GM04504 (cell line): ENCODE data around the gene KRTAP21-1.
"Not testable (repeated sequence)": the region's sequence is repeated elsewhere in the genome, so short reads cannot be mapped to it uniquely, and the experiment has no call there.

Source experiments
- DNase-seq: peaks from one replicate; pipeline ENCODE4 v3.0.0-alpha.2; 2012; ENCODE audit warnings: low read depth

Gene KRTAP21-1

DNA sequence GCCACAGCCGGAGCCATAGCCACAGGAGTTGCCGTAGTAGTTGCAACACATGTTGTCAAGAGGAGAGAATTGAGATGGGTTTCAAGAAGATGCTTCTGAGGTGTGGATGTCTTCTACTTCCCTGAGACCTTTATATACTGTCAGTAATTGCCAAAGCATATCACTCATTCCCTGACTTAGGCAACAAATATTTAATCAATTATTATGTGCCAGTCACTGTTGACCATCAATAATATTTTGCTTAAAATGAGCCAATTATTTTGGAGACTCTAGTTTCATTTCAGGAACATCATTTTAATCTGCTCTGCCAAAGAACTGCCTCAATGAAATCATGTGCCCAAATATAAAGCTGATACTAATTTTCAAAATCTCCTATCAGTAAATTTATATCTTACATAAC is at the start of gene KRTAP21-1:
Gene KRTAP21-1 (minus strand): TSS at position 101 of the 400 bp plus-strand sequence. CDS start 50 bp downstream, at position 51.
- not testable (repeated sequence) for DNase-seq

GRCh38 chr21:30800605-30801004 is 45.4 kb upstream of the KRTAP21-1 start:
- no peak for DNase-seq

DNA sequence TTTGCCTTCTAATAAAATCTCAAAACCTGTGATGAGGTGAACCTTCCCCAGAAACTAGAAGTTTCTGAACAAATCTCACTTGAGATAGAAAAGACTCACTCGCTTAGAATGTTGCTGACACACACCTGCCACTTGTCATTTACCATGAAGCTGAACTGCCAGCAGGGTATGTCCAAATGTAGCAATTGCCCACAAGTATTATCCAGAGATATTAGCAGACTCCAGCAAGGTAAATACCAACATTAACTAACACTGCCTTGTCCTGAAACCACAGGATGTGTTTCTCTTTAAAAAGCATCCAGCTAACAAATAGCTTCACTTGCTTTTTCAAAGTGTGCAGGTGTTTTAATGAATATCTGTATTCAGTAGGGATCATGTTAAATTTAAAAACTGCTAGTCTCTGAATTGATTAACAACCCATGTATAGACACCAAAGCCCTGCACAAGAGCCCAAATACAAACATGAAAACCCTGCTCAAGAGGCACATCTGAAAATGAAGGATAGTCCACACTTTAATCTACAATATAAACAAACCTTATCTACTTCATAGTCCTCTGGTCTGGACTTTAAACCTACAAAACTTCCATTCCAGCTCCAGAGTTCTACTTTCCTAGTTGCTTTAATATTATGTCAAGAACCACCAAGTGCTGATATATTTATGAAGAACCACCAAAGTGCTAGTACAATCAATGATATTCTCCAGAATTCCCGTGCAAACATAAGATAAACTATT is 38.5 kb upstream of the KRTAP21-1 start:
- no peak for DNase-seq

GRCh38 chr21:30779249-30779648 is 24.0 kb upstream of the KRTAP21-1 start:
- no peak for DNase-seq

GRCh38 chr21:30769724-30770431 is 14.7 kb upstream of the KRTAP21-1 start:
- no peak for DNase-seq

GRCh38 chr21:30760776-30761175 is 5.5 kb upstream of the KRTAP21-1 start:
- DNase-seq: no peak

DNA sequence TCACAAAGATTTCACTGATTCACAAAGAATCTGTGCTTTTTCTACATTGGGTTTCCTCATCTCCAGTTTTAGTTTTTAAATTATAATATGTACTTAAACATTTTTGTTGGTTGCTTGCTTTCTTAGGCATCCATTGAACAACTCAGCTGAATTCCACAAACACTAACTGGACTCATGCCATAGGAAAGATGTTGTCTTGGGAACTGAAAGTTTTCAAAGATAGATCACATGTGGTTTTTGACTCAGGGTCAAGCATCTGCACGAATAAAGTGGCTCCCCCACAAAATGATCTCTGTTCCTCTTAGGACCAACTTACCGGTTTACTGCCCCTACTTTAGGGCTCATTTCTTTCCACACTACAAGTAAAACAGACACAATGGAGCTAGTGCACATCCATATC is 3.1 kb upstream of the KRTAP21-1 start:
- DNase-seq: no peak

DNA sequence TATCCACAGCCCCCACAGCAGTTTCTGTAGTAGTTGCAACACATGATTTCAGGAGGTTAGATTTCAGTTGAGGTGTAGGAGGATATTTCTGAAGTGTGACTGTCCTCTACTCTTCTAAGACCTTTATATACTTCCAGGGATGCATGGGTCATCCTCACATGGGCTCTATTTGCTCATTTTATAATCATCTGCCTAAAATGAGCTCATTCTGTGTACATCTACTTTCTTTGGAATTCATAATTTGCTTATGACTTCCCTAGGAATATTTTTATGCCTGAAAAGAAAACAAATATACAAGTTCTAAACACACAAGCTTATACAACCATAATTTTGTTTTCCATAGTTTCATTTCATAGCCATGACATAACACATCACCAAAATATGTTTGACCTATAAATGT is 8.1 kb downstream of the KRTAP21-1 start, which contains the start of gene KRTAP21-2:
Gene KRTAP21-2 (minus strand): TSS at position 101 of the 400 bp plus-strand sequence. CDS start 57 bp downstream, at position 44.
- no peak for DNase-seq

GRCh38 chr21:30740462-30740861 is 14.8 kb downstream of the KRTAP21-1 start:
- DNase-seq: no peak

- no peak for DNase-seq
Measured at GRCh38 chr21:30733026-30733425, 22.2 kb downstream of the KRTAP21-1 start.

DNA sequence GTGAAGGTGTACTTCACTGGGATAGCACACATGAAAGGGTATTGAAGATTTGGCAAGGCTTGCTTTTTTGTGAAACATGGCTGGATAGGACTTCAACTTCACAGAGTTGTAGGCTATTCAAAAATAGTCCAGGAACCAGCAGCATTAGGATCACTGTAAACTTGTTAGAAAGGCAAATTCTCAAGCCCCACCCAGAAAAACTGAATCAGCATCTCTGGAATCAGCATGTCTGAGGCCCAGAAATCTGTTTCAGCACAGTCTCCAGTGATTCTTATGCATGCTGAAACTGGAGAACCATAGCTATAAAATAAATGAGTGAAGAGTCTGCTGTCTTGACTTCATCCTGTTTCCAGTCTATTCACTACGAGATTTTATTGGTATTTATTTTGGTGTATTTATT is 28.5 kb downstream of the KRTAP21-1 start:
- no peak for DNase-seq

- DNase-seq: no peak
Measured at GRCh38 chr21:30719401-30719800, 35.8 kb downstream of the KRTAP21-1 start.

DNA sequence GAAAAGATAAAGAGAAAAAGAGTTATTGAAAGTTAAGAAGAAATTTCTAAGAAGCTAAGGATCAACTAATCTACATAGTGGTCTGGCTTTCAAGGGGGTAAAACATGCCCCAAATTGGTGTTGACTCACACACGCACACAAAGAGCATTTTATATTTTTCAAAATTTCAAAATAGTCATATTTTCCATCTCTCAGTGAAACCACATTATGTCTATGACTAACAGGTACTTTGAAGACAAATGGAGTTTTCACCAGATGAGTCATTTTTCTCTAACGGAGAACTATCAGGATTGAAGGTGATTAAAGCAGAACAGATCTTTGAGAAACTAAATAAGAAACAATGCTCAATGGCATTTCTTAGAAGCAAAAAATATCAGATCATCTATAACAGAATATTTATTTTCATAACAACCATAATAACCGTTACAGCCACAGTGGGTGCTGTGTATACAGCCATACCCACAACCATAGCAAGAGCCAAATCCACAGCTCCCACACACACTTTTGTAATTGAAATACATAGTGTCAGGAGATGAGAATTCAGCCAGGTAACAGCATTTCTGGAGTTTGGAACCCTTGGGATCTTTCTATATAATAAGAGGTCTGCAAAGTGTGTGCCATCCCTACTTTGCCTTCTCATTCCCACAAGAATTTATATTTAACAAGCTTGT is 36.9 kb downstream of the KRTAP21-1 start, which contains the start of gene KRTAP21-3:
Gene KRTAP21-3 (minus strand): TSS at position 539 of the 671 bp plus-strand sequence. CDS start 18 bp downstream, at position 521.
- no peak for DNase-seq

- DNase-seq: no peak
Measured at GRCh38 chr21:30717105-30717504, 38.1 kb downstream of the KRTAP21-1 start.

GRCh38 chr21:30714946-30715345 is 40.3 kb downstream of the KRTAP21-1 start:
- no peak for DNase-seq

GRCh38 chr21:30714456-30714855 is 40.8 kb downstream of the KRTAP21-1 start:
- no peak for DNase-seq

DNA sequence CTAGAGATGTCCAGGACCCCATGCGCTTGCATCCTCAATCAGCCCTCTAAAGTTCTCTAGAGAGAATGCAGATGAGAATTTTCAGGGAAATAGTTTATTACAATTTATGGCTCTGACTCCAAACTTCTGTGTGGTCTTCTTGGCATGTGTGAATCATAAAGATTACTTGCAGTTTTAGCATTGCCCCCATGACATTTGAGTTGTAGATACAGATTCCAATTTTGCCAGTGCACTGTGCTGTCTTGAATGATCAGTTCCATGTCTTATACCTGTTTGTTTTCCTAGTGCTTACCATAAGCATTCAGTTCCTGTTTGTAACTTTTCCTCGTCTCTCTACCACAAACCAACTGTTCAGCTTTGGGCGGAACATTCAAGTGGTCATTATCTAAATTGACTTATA is 41.5 kb downstream of the KRTAP21-1 start:
- DNase-seq: no peak

DNA sequence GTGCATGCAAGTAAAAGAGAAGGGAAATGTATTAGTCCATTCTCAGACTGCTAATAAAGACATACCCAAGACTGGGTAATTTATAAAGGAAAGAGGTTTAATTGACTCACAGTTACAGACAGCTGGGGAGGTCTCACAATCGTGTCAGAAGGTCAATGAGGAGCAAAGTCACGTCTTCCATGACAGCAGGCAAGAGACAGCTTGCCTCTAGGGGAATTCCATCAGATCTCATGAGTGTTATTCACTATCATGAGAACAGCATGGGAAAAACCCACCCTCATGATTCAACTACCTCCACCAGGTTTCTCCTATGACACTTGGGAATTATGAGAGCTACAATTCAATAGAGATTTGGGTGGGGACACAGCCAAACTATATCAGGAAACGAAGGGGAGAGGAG is 44.7 kb downstream of the KRTAP21-1 start:
- no peak for DNase-seq

DNA sequence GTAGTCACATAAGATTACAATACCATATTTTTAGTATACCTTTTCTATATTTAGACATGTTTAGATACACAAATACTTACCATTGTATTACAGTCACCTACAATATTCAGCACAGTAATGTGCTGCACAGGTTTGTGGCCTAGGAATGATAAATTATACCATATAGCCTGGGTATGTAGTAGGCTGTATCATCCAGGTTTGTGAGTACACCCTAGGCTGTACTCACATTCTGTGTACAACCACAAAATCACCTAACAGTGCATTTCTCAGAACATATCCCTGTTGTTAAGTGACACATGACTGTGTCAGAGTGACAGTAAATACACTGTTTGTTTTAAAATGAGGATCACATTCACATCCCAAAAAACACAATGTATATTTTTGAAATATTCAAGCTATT is 47.8 kb downstream of the KRTAP21-1 start:
- DNase-seq: no peak
